Stomach (tissue), 4 donors: ENCODE results near the gene KRTAP10-2.

Experiments
- EP300 ChIP-seq: sonication (generic); formaldehyde crosslinking; IDR thresholded peaks from one replicate; pipeline ENCODE4 v1.6.1; 2017; ENCODE audit warnings: antibody characterized with exemption
- POLR2A ChIP-seq, 4 donors: fragments of 450-650 bp; IDR thresholded peaks; one replicate each; pipeline ENCODE4 v1.6.1; 2016; ENCODE audit warnings: antibody characterized with exemption in 4 of 4, control low read depth in 2 of 4, mild to moderate bottlenecking in 1 of 4, moderate library complexity in 1 of 4
- TF ChIP-seq, protein P1 (sequence below), 7 experiments: fragments of 450-650 bp in 4 of 7; fragments of 200-600 bp in 3 of 7; sonication (generic) in 3 of 7; IDR thresholded peaks; one replicate each; pipeline ENCODE4 v1.5.1; 2016 to 2019; ENCODE audit warnings: antibody characterized with exemption in 7 of 7, control low read depth in 2 of 7, mild to moderate bottlenecking in 1 of 7

DNA sequence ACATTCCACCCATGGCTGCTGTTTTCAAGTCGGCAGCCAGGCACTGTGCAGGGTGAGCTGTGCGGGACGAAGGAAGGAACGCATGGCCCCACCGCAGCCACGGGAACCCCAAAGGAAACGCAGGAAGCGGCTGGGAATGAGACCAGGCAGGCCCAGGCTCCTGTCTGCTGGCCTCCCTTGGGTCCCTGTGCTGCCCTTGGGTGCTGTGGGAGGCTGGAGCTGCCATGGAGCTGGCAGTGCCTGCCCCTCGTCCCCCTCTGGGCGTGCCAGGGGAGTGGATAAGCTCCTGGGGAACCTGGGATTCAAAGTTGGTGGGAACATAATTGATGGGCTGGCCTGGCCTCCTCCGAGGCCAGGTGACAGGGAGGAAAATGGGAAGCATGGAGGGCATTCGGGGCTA is 17.0 kb upstream of the KRTAP10-2 start:
- TF ChIP-seq EP300 (no peak), POLR2A (IDR thresholded peaks at IDR 0.05) (no peak)
- TF ChIP-seq, protein P1, sequence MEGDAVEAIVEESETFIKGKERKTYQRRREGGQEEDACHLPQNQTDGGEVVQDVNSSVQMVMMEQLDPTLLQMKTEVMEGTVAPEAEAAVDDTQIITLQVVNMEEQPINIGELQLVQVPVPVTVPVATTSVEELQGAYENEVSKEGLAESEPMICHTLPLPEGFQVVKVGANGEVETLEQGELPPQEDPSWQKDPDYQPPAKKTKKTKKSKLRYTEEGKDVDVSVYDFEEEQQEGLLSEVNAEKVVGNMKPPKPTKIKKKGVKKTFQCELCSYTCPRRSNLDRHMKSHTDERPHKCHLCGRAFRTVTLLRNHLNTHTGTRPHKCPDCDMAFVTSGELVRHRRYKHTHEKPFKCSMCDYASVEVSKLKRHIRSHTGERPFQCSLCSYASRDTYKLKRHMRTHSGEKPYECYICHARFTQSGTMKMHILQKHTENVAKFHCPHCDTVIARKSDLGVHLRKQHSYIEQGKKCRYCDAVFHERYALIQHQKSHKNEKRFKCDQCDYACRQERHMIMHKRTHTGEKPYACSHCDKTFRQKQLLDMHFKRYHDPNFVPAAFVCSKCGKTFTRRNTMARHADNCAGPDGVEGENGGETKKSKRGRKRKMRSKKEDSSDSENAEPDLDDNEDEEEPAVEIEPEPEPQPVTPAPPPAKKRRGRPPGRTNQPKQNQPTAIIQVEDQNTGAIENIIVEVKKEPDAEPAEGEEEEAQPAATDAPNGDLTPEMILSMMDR (IDR thresholded peaks at IDR 0.05): no peak
